CD4-positive, alpha-beta T cell (primary cell): ENCODE results near the gene NLRP4. TPM values are rescaled to one million over a fixed set of nuclear protein-coding genes. Genes with fewer than 3 reads are reported as not detected.

Source experiments
- ATAC-seq: fragments of 200-7000 bp; cut with Tn5 transposase; one replicate; pipeline ENCODE4 v1.10.0; 2022; ENCODE audit warnings: mild to moderate bottlenecking; ENCODE audit not compliant: poor library complexity
- CTCF ChIA-PET: fragments of 350-600 bp; sonication (Branson Sonifier 250); formaldehyde crosslinking; loops from one replicate; lab custom pipeline; 2021; ENCODE audit warnings: antibody characterized with exemption, inconsistent platforms; lab: Charles Lee
- POLR2A ChIA-PET: fragments of 350-600 bp; sonication (Branson Sonifier 250); formaldehyde crosslinking; loops from one replicate; lab custom pipeline; 2021; ENCODE audit warnings: antibody characterized with exemption, inconsistent platforms; lab: Charles Lee
- DNase-seq, 14 experiments: peaks; one replicate each; pipeline ENCODE4 v3.0.0-alpha.2; 2013 to 2020; ENCODE audit warnings: mixed read lengths in 2 of 14
- H3K27ac ChIP-seq, 2 donors: one replicate each; pipeline versions ENCODE4 v1.5.1 to v1.7.0; 2013; ENCODE audit warnings: low read length in 2 of 2, low read depth in 1 of 2, mild to moderate bottlenecking in 1 of 2
- H3K27me3 ChIP-seq, 2 experiments: 1 replicate in 1 of 2; 2 replicates in 1 of 2; pipeline versions ENCODE4 v1.6.1 to v1.7.0; 2013; ENCODE audit warnings: low read length in 2 of 2, control low read depth in 1 of 2, mild to moderate bottlenecking in 1 of 2, moderate library complexity in 1 of 2; ENCODE audit not compliant: insufficient read depth in 2 of 2, control insufficient read depth in 1 of 2
- H3K36me3 ChIP-seq: one replicate; pipeline ENCODE4 v1.6.1; 2013; ENCODE audit warnings: low read length, control low read depth; ENCODE audit not compliant: insufficient read depth
- H3K4me1 ChIP-seq: one replicate; pipeline ENCODE4 v1.6.1; 2013; ENCODE audit warnings: low read length, control low read depth; ENCODE audit not compliant: insufficient read depth
- H3K4me3 ChIP-seq: one replicate; pipeline ENCODE4 v1.5.1; 2013; ENCODE audit warnings: mild to moderate bottlenecking, low read length, moderate library complexity
- H3K9me3 ChIP-seq, 2 experiments: 1 replicate in 1 of 2; 2 replicates in 1 of 2; pipeline versions ENCODE4 v1.6.1 to v1.7.0; 2013; ENCODE audit warnings: low read length in 2 of 2, mild to moderate bottlenecking in 2 of 2, control low read depth in 1 of 2, moderate library complexity in 1 of 2; ENCODE audit not compliant: control insufficient read depth in 1 of 2, insufficient read depth in 1 of 2
- H3K27ac Mint-ChIP-seq: one replicate; pipeline ENCODE4 v1.8.0; 2020; ENCODE audit warnings: mixed read lengths
- H3K27me3 Mint-ChIP-seq: one replicate; pipeline ENCODE4 v1.8.0; 2021; ENCODE audit warnings: mixed read lengths
- H3K36me3 Mint-ChIP-seq: one replicate; pipeline ENCODE4 v1.8.0; 2021; ENCODE audit warnings: low read depth, mixed read lengths
- H3K4me1 Mint-ChIP-seq: one replicate; pipeline ENCODE4 v1.8.0; 2021; ENCODE audit warnings: low read depth, mixed read lengths
- H3K4me3 Mint-ChIP-seq: one replicate; pipeline ENCODE4 v1.8.0; 2020; ENCODE audit warnings: mild to moderate bottlenecking, mixed read lengths
- H3K9me3 Mint-ChIP-seq: one replicate; pipeline ENCODE4 v1.8.0; 2020; ENCODE audit warnings: mixed read lengths
- intact Hi-C, 2 experiments: fragments of 100-400 bp; cut with DNase I in 1 of 2; cut with micrococcal nuclease in 1 of 2; formaldehyde crosslinking; loops; one replicate each; pipeline versions ENCODE4 v1.15.1 to v1.9.0; 2023 to 2025; cut with DNase I, micrococcal nuclease
- total RNA-seq, 174 experiments: library from RNA in 2 of 174; stranded (reverse) in 2 of 174; gene quantifications; one replicate each; pipeline ENCODE4 v1.2.3 and lab custom pipeline; 2021 to 2026
- TF ChIP-seq, protein P1 (sequence below): fragments of 200-600 bp; IDR thresholded peaks from one replicate; pipeline ENCODE4 v1.8.0; 2022; ENCODE audit warnings: antibody characterized with exemption, mild to moderate bottlenecking

The NLRP4 gene
- total RNA-seq, 2 experiments from 2014 or later, result not detected

DNA sequence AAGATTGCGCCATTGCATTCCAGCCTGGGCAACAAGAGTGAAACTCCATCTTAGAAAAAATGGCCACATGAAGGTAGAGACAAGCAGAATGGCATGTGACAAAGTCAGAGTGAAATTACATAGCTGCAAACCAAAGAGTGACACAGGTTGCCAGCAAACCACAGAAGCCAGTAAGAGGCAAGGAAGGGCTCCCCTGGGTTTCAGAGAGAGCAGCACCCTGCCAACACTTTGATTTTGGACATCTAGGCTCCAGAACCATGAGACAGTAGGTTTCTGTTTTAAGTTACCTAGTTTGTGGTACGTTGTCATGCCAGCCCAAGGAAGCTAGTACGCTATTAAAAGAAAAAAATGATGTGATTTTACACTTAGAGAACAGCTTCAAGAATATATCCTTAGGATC is 1.9 kb downstream of the NLRP4 start:
- Mint-ChIP-seq H3K4me1 (no peaks in the 10 kb centered on the region), H3K36me3 (no peaks in the 10 kb centered on the region)

DNA sequence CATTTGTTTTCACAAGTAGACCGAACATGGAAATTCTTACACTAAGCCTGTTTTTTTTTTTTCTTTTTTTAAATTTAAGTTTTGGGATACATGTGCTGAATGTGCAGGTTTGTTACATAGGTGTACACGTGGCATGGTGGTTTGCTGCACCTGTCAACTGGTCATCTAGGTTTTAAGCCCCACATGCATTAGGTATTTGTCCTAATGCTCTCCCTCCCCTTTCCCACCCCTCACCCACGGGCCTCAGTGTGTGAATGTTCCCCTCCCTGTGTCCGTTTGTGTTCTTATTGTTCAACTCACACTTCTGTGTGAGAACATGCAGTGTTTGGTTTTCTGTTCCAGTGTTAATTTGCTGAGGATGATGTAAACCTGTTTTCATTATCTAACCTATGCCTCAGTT is 2.6 kb downstream of the NLRP4 start:
- Mint-ChIP-seq H3K4me1 (no peaks in the 10 kb centered on the region), H3K27me3 (no peaks in the 10 kb centered on the region), H3K9me3 (peaks cover 6% of the 10 kb centered on the region), H3K36me3 (peaks cover 3% of the 10 kb centered on the region), H3K27ac (no peak overlapping the region), H3K4me3 (no peak overlapping the region)
- ChIA-PET POLR2A (no interaction called here), CTCF (no interaction called here)
- Histone ChIP-seq H3K36me3 (no peaks in the 10 kb centered on the region), H3K9me3 (peaks cover 0 to 14% of the 10 kb centered on the region in 2 experiments), H3K27me3 (no peaks in the 10 kb centered on the region), H3K4me1 (no peaks in the 10 kb centered on the region), H3K27ac (no peak overlapping the region), H3K4me3 (no peak overlapping the region)
- intact Hi-C loops, result no loop called here
- DNase-seq (no peak), ATAC-seq (no peak)
- TF ChIP-seq, protein P1, sequence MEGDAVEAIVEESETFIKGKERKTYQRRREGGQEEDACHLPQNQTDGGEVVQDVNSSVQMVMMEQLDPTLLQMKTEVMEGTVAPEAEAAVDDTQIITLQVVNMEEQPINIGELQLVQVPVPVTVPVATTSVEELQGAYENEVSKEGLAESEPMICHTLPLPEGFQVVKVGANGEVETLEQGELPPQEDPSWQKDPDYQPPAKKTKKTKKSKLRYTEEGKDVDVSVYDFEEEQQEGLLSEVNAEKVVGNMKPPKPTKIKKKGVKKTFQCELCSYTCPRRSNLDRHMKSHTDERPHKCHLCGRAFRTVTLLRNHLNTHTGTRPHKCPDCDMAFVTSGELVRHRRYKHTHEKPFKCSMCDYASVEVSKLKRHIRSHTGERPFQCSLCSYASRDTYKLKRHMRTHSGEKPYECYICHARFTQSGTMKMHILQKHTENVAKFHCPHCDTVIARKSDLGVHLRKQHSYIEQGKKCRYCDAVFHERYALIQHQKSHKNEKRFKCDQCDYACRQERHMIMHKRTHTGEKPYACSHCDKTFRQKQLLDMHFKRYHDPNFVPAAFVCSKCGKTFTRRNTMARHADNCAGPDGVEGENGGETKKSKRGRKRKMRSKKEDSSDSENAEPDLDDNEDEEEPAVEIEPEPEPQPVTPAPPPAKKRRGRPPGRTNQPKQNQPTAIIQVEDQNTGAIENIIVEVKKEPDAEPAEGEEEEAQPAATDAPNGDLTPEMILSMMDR, result no peak

More for the DNA sequence above, 1.9 kb downstream of the NLRP4 start:
- Mint-ChIP-seq H3K9me3 (peaks cover 3% of the 10 kb centered on the region), H3K27ac (no peak overlapping the region), H3K27me3 (no peaks in the 10 kb centered on the region), H3K4me3 (no peak overlapping the region)
- DNase-seq (no peak), ATAC-seq (no peak)
- Histone ChIP-seq H3K36me3 (no peaks in the 10 kb centered on the region), H3K4me3 (no peak overlapping the region), H3K27ac (no peak overlapping the region), H3K4me1 (no peaks in the 10 kb centered on the region), H3K27me3 (no peaks in the 10 kb centered on the region), H3K9me3 (peaks cover 0 to 14% of the 10 kb centered on the region in 2 experiments)
- CTCF ChIA-PET, result no interaction called here
- POLR2A ChIA-PET, result no interaction called here
- intact Hi-C loops, result no loop called here
- TF ChIP-seq, protein P1, result no peak

DNA sequence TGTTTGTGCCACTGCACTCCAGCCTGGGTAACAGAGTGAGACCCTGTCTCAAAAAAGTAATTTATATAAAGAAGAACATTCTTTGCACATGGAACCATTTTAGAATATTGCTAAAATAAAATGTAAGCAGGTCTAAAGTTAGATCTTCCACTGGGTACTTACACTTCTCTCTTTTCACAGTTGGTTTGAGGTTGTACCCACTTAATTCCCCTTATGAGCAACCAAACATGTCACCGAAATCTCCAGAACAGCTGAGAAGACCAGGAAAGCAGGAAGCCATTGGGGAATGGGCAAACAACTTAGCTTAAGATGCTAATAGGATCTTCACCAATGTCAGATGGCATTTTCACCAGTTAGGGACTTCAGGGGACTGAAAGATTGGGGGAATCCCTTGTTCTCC is 18.8 kb downstream of the NLRP4 start:
- intact Hi-C loops, result no loop called here
- Histone ChIP-seq H3K4me1 (no peaks in the 10 kb centered on the region), H3K27me3 (no peaks in the 10 kb centered on the region), H3K4me3 (no peak overlapping the region), H3K27ac (no peak overlapping the region), H3K9me3 (peaks cover 5 to 12% of the 10 kb centered on the region in 2 experiments), H3K36me3 (no peaks in the 10 kb centered on the region)
- TF ChIP-seq, protein P1, result no peak
- POLR2A ChIA-PET, result no interaction called here
- CTCF ChIA-PET, result no interaction called here
- no peaks in the 10 kb centered on the region for H3K27me3 Mint-ChIP-seq
- no peaks in the 10 kb centered on the region for H3K36me3 Mint-ChIP-seq
- no peak for ATAC-seq
- peaks cover 13% of the 10 kb centered on the region for H3K9me3 Mint-ChIP-seq
- no peaks in the 10 kb centered on the region for H3K4me1 Mint-ChIP-seq
- H3K27ac Mint-ChIP-seq, result no peak overlapping the region
- H3K4me3 Mint-ChIP-seq, result no peak overlapping the region
- DNase-seq, result no peak
